ENCODE results near the gene PGA3.
"Not testable (repeated sequence)": the region's sequence is repeated elsewhere in the genome, so short reads cannot be mapped to it uniquely, and the experiment has no call there.

PGA3 gene

GRCh38 chr11:61204502-61205059 is 1.3 kb downstream of the PGA3 start:
- H3K4me3 ChIP-seq (ENCODE audit: low read depth in 1 of 5, low read length in 5 of 5); H3K9ac ChIP-seq (ENCODE audit: low read length in 5 of 5); H3K9me3 ChIP-seq (ENCODE audit: control insufficient read depth in 5 of 5, low read length in 5 of 5); H3K4me1 ChIP-seq (ENCODE audit: control insufficient read depth in 5 of 5, insufficient read depth in 5 of 5, low read length in 5 of 5); H3K27me3 ChIP-seq (ENCODE audit: control insufficient read depth in 5 of 5, insufficient read depth in 4 of 5, low read length in 5 of 5); H3K36me3 ChIP-seq (ENCODE audit: control insufficient read depth in 5 of 5, insufficient read depth in 5 of 5, low read length in 5 of 5); H3K27ac ChIP-seq (ENCODE audit: low read depth, low read length): not testable (repeated sequence)

DNA sequence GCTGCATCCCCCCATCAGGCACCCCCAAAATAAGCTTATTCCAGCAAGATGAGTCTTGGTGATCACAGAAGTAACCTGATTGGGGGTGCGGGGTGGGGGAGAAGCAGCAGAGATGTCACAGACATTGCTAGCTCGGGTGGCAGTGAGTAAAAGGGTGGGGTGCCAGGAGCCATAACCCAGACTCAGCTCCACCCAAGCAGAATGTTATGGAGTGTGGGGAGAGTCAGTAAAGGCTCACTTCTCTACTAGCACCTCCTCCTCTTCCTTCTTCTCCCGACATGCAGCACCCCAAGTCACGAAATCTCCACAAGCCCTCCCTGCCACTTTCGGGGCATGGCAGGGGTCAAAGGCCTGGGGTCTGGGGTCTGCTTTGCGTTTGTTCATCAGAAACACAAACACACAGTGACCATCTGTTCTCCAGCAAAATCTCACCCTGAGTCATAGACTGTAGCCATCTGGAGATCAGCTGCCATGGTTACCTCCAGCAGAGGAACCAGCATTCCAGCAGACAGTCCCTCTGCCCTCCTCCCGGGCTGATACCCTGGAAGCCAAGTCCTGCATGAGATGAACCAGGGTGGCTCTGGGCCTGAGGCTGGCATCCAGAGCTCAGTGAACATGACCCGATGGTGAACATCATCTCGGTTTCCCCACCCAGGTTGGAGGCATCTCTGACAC is 4.5 kb downstream of the PGA3 start:
- H3K27ac ChIP-seq (ENCODE audit: low read depth, low read length); H3K4me1 ChIP-seq (ENCODE audit: control insufficient read depth in 5 of 5, insufficient read depth in 5 of 5, low read length in 5 of 5): not testable (repeated sequence)

DNA sequence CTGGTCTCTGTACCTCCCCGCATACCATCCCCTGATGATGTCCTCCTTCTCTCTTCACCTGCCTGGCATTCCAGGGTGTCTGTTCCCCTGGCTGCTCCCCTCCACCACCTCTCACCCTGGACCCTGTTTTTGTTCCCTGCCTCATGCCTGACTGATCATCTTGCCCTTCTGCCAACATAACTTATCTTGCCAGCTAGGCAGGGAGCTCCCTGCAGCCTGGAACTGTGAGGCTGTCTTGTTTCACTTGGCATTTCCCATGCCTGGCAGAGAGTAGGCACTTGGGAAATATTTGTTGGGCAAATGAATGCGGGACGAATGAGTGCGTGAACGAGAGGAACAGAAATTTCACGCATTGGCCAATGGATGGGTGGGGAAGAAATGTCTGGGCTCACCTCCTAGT is 7.3 kb downstream of the PGA3 start:
- H3K4me1 ChIP-seq (ENCODE audit: control insufficient read depth in 5 of 5, insufficient read depth in 5 of 5, low read length in 5 of 5); H3K9ac ChIP-seq (ENCODE audit: low read length in 5 of 5); H3K9me3 ChIP-seq (ENCODE audit: control insufficient read depth in 5 of 5, low read length in 5 of 5); H3K27me3 ChIP-seq (ENCODE audit: control insufficient read depth in 5 of 5, insufficient read depth in 4 of 5, low read length in 5 of 5); H3K27ac ChIP-seq (ENCODE audit: low read depth, low read length); H3K36me3 ChIP-seq (ENCODE audit: control insufficient read depth in 5 of 5, insufficient read depth in 5 of 5, low read length in 5 of 5); H3K4me3 ChIP-seq (ENCODE audit: low read depth in 1 of 5, low read length in 5 of 5): not testable (repeated sequence)

More for the DNA sequence above, 4.5 kb downstream of the PGA3 start:
- not testable (repeated sequence) for H3K4me3 ChIP-seq (ENCODE audit: low read depth in 1 of 5, low read length in 5 of 5); H3K9ac ChIP-seq (ENCODE audit: low read length in 5 of 5); H3K36me3 ChIP-seq (ENCODE audit: control insufficient read depth in 5 of 5, insufficient read depth in 5 of 5, low read length in 5 of 5); H3K9me3 ChIP-seq (ENCODE audit: control insufficient read depth in 5 of 5, low read length in 5 of 5); H3K27me3 ChIP-seq (ENCODE audit: control insufficient read depth in 5 of 5, insufficient read depth in 4 of 5, low read length in 5 of 5)

GRCh38 chr11:61211327-61211952 is 8.1 kb downstream of the PGA3 start:
- not testable (repeated sequence) for H3K9me3 ChIP-seq (ENCODE audit: control insufficient read depth in 5 of 5, low read length in 5 of 5); H3K27me3 ChIP-seq (ENCODE audit: control insufficient read depth in 5 of 5, insufficient read depth in 4 of 5, low read length in 5 of 5); H3K4me3 ChIP-seq (ENCODE audit: low read depth in 1 of 5, low read length in 5 of 5); H3K36me3 ChIP-seq (ENCODE audit: control insufficient read depth in 5 of 5, insufficient read depth in 5 of 5, low read length in 5 of 5); H3K4me1 ChIP-seq (ENCODE audit: control insufficient read depth in 5 of 5, insufficient read depth in 5 of 5, low read length in 5 of 5); H3K27ac ChIP-seq (ENCODE audit: low read depth, low read length); H3K9ac ChIP-seq (ENCODE audit: low read length in 5 of 5)

DNA sequence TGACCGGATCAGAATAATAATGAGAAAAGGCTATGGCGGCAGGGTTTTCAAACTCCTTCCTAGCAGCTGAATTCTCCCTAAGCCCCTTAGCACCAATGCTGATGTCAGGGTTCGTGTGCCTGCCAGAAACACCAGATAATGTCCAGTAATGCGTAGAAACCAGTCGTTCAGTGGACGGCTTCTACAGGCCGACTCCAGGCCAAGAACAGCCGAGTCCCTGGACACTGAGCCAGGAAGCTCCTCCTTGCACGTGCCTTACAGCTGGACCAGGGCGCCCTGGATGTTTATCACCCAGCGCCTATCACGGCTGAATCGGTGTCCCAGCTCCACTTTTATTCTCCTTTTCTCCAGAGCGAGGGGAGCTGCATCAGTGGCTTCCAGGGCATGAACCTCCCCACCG is 8.9 kb downstream of the PGA3 start:
- H3K9ac ChIP-seq (ENCODE audit: low read length in 5 of 5), result not testable (repeated sequence)

GRCh38 chr11:61213711-61214324 is 10.5 kb downstream of the PGA3 start:
- H3K27ac ChIP-seq (ENCODE audit: low read depth, low read length); H3K4me1 ChIP-seq (ENCODE audit: control insufficient read depth in 5 of 5, insufficient read depth in 5 of 5, low read length in 5 of 5); H3K9me3 ChIP-seq (ENCODE audit: control insufficient read depth in 5 of 5, low read length in 5 of 5); H3K36me3 ChIP-seq (ENCODE audit: control insufficient read depth in 5 of 5, insufficient read depth in 5 of 5, low read length in 5 of 5); H3K27me3 ChIP-seq (ENCODE audit: control insufficient read depth in 5 of 5, insufficient read depth in 4 of 5, low read length in 5 of 5); H3K9ac ChIP-seq (ENCODE audit: low read length in 5 of 5); H3K4me3 ChIP-seq (ENCODE audit: low read depth in 1 of 5, low read length in 5 of 5): not testable (repeated sequence)

More for the DNA sequence above, 8.9 kb downstream of the PGA3 start:
- H3K4me3 ChIP-seq (ENCODE audit: low read depth in 1 of 5, low read length in 5 of 5); H3K27me3 ChIP-seq (ENCODE audit: control insufficient read depth in 5 of 5, insufficient read depth in 4 of 5, low read length in 5 of 5); H3K9me3 ChIP-seq (ENCODE audit: control insufficient read depth in 5 of 5, low read length in 5 of 5); H3K4me1 ChIP-seq (ENCODE audit: control insufficient read depth in 5 of 5, insufficient read depth in 5 of 5, low read length in 5 of 5); H3K27ac ChIP-seq (ENCODE audit: low read depth, low read length); H3K36me3 ChIP-seq (ENCODE audit: control insufficient read depth in 5 of 5, insufficient read depth in 5 of 5, low read length in 5 of 5): not testable (repeated sequence)

- not testable (repeated sequence) for H3K9ac ChIP-seq (ENCODE audit: low read length in 5 of 5); H3K4me3 ChIP-seq (ENCODE audit: low read depth in 1 of 5, low read length in 5 of 5); H3K27me3 ChIP-seq (ENCODE audit: control insufficient read depth in 5 of 5, insufficient read depth in 4 of 5, low read length in 5 of 5); H3K4me1 ChIP-seq (ENCODE audit: control insufficient read depth in 5 of 5, insufficient read depth in 5 of 5, low read length in 5 of 5); H3K36me3 ChIP-seq (ENCODE audit: control insufficient read depth in 5 of 5, insufficient read depth in 5 of 5, low read length in 5 of 5); H3K27ac ChIP-seq (ENCODE audit: low read depth, low read length); H3K9me3 ChIP-seq (ENCODE audit: control insufficient read depth in 5 of 5, low read length in 5 of 5)
Observed at GRCh38 chr11:61218306-61218705, 15.0 kb downstream of the PGA3 start.

GRCh38 chr11:61219016-61219415 is 15.7 kb downstream of the PGA3 start:
- H3K4me3 ChIP-seq (ENCODE audit: low read depth in 1 of 5, low read length in 5 of 5); H3K4me1 ChIP-seq (ENCODE audit: control insufficient read depth in 5 of 5, insufficient read depth in 5 of 5, low read length in 5 of 5); H3K9me3 ChIP-seq (ENCODE audit: control insufficient read depth in 5 of 5, low read length in 5 of 5); H3K27me3 ChIP-seq (ENCODE audit: control insufficient read depth in 5 of 5, insufficient read depth in 4 of 5, low read length in 5 of 5); H3K27ac ChIP-seq (ENCODE audit: low read depth, low read length); H3K36me3 ChIP-seq (ENCODE audit: control insufficient read depth in 5 of 5, insufficient read depth in 5 of 5, low read length in 5 of 5); H3K9ac ChIP-seq (ENCODE audit: low read length in 5 of 5): not testable (repeated sequence)

GRCh38 chr11:61222047-61222446 is 18.7 kb downstream of the PGA3 start, which contains the start of gene PGA4:
Gene PGA4, plus strand, starts transcription at chr11:61222347. Its CDS starts 54 bp downstream, at chr11:61222401.
- not testable (repeated sequence) for H3K27ac ChIP-seq (ENCODE audit: low read depth, low read length); H3K4me3 ChIP-seq (ENCODE audit: low read depth in 1 of 5, low read length in 5 of 5); H3K27me3 ChIP-seq (ENCODE audit: control insufficient read depth in 5 of 5, insufficient read depth in 4 of 5, low read length in 5 of 5); H3K9me3 ChIP-seq (ENCODE audit: control insufficient read depth in 5 of 5, low read length in 5 of 5); H3K36me3 ChIP-seq (ENCODE audit: control insufficient read depth in 5 of 5, insufficient read depth in 5 of 5, low read length in 5 of 5); H3K9ac ChIP-seq (ENCODE audit: low read length in 5 of 5); H3K4me1 ChIP-seq (ENCODE audit: control insufficient read depth in 5 of 5, insufficient read depth in 5 of 5, low read length in 5 of 5)

- H3K9me3 ChIP-seq (ENCODE audit: control insufficient read depth in 5 of 5, low read length in 5 of 5); H3K36me3 ChIP-seq (ENCODE audit: control insufficient read depth in 5 of 5, insufficient read depth in 5 of 5, low read length in 5 of 5); H3K4me1 ChIP-seq (ENCODE audit: control insufficient read depth in 5 of 5, insufficient read depth in 5 of 5, low read length in 5 of 5); H3K4me3 ChIP-seq (ENCODE audit: low read depth in 1 of 5, low read length in 5 of 5); H3K9ac ChIP-seq (ENCODE audit: low read length in 5 of 5); H3K27me3 ChIP-seq (ENCODE audit: control insufficient read depth in 5 of 5, insufficient read depth in 4 of 5, low read length in 5 of 5); H3K27ac ChIP-seq (ENCODE audit: low read depth, low read length): not testable (repeated sequence)
Observed at GRCh38 chr11:61222692-61223091, 19.4 kb downstream of the PGA3 start.
